HG03521 (cell line): ENCODE measurements around the gene TSHZ3.

Source experiments
- ATAC-seq: cut with Tn5 transposase; IDR thresholded peaks from one replicate; pipeline ENCODE4 v1.9.1; 2021; ENCODE audit warnings: mild to moderate bottlenecking, moderate library complexity; ENCODE audit not compliant: unreplicated experiment

Gene TSHZ3

DNA sequence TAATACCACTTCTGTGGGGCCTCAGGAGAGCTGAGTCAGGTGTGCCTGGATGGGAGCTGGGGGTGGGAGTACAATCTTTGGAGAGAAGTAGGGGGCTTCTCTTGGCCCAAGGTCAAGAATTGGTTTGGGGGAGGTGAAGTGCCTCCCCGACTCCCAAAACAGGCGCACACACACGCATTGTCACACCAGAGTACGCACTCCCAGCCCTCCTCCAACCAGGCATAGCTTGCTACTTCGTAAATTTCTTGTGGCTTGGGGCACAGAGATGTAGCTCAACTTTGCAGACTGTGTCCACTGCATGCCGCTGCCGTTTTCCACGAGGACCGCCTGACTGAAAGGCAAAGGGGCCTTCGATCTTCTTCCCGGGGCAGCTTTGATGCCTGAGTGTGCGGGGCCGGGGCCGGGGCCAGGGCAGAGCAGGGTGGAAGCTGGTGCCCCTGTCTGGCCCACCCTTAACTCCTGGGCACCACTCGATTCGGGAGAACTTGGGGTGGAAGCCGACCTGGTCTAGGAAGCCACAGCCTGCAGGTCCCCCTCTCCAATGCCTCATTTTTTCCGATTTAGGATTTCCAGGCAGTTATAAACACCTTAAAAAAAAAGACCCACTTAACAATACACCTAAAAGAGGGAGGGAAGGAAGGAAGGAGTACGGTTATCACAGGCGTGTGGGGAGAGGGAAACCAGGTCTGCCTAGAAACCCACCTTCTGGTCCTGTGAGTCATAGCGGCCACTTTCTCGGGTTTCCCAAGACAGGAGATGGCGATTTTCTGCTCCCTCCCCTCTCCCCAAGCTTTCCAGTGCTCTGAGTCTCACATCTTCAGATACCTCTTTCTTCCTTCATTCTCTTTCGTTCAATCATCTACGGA is 5.8 kb upstream of the TSHZ3 start:
- ATAC-seq: no peak

- ATAC-seq: no peak
These were observed 5.1 kb upstream of the TSHZ3 start for GRCh38 chr19:31354316-31354715.

DNA sequence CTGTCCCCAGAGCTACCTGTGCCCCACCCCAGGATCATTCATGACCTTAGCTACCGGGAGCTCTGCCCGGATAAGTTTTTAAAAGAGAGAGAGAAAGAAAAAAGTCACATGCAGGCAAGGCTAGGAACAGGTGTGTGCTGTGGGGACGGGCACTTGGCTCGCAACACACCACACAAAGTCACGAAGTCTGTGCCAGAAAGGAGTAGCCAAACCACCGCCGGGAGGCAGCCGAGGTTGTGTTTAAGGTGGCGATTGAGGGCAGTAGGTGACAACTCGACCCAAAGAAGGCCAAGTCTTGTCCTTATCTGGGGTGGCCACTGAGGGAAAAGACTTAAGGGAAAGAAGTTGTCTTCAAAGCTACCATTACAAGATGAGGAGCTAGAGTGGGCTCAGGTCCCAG is 4.6 kb upstream of the TSHZ3 start:
- ATAC-seq: no peak

GRCh38 chr19:31352782-31353651 is 3.8 kb upstream of the TSHZ3 start:
- no peak for ATAC-seq

DNA sequence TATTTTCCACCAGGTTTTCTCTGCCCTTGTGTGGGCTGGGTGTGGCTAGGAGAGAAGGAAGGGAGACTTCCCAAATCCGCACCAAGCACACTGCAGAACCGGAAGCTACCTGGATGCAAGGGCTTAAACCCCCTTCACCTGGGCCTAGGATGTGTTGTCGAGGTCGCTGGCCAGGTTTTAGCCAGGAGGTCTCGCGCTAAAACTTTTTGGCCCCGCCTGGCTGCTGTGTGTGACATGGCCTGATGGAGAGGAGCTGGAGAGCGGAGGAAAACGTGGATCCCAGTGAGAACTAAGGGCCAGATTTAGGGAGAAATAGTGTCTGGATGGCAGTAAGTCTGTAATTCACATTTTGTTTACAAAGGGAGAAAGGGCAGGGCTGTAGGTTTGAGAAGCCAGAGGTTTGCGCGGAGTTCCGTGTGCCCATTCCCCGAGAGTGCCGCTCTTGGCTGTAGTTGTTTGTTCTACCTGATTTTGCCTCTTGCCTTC is 3.1 kb upstream of the TSHZ3 start:
- no peak for ATAC-seq

GRCh38 chr19:31351855-31352195 is 2.6 kb upstream of the TSHZ3 start:
- no peak for ATAC-seq

GRCh38 chr19:31351056-31351854 is 2.0 kb upstream of the TSHZ3 start:
- no peak for ATAC-seq

- ATAC-seq: no peak
These were observed 1.4 kb upstream of the TSHZ3 start for GRCh38 chr19:31350693-31351055.

GRCh38 chr19:31350033-31350692 is 927 bp upstream of the TSHZ3 start:
- no peak for ATAC-seq

DNA sequence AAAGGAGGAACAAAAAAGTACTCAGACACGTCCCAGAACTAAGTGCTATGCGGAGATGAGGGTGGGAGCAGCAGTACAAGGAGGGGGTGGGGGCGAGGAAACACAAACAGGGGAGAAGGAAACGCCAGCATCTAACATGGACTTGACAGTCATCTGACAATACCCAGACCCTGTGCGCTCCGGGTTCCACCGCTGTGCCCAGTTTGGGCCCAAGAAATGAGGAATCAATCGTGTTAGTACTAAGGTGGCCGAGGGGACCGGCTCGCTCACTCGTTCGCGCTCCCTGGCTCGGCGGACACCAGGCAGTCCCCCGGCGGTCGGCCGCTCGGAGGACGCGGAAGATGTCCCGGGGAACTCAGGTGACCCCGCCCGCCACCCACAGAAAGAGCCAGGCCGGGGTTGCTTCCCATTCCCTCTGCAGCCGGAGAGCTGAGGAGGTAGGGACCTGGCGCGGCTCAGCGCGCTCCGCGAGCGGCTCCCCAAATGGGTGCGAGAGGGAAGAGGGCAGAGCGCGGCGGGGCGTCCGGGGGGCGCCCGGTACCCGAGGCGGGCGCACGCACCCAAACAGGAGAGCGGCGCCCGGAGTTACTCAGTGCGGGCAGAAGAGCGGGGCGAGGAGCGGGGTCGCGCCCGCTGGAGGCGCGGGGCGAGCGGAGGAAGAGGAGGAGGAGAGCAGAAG is 616 bp downstream of the TSHZ3 start:
- ATAC-seq: no peak

DNA sequence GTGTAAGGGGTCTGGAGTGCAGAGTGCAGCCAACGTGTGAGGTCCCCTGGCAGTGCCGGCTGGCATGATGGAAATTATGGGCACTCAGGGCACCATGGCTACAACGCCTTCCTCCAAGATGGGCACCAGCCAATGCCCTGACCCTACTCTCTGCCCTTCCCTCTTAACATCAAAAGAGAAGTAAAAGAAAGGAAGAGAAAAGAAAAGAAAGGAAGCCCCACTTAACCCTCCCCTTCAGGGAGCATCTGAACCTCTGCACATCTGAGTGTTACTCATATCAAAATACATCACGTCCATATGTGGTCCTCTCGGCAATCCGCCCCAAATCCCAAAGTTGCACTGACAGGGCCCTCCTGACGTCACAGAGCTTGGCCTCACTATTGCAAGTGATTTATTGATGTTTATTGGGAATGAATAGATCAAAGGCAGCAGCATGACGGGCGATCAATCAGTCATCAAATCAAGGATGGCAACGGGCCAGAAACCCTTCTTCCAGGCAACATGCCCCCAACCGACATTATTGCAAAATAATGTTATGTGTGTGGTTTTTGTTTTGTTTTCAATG is 1.3 kb downstream of the TSHZ3 start:
- ATAC-seq: no peak

DNA sequence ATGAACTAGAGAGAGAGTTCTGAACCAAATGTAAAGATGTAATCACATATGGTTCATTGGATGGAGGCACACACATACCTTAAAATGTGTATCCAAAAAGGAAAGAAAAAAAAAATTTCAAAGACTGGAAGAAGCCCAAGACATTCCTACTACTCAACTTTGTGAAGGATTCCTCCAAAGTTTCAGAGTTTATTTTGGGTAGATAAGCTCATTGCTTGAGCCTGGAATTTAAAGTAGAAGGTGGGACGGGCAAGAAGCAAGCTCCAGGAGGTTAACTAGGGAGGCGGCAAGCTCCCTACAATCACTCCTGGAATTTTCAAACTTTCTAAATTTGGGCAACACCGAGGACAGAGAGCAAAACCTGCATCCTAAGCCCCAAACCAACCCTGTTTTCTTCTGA is 1.9 kb downstream of the TSHZ3 start:
- ATAC-seq: no peak

DNA sequence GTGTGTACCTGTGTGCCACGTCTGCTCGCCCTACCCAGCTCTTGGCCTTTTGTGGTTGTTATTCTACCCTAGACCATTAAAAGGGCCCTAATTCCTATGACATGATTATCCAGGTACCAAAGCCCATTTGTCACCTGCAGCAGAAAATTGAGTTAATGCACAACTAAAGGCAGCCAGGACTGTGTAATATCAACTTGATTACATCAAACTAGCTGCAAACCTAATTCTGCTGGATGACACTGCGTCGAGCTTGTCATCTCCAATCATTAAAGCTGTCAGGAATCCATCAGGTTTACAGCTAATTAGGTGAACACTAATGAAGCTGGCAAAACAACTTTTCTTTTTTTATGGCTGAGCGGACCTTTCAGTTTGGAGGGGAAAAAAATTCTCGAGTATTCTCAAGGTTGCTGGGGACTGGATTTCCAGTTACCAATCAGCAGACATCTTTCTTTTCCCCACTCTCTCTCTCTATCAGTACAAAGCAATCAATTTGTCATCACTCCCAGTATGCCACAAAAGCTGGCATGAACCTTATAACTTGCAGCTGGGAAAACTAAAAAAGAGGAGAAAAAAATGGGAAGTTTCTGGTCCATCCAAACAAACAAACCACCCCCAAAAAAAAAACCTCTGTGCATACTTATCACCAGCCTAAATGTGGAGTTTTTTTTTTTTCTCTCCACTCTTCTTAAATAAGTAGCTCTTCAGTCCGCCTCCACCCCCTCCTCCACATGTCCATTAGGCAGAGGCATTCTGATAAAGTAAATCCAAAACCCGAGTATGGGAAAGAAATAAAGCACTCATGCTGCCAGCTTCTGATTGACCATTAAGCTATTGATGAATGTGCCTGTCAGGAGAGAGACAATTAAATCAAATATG is 2.8 kb downstream of the TSHZ3 start:
- no peak for ATAC-seq

DNA sequence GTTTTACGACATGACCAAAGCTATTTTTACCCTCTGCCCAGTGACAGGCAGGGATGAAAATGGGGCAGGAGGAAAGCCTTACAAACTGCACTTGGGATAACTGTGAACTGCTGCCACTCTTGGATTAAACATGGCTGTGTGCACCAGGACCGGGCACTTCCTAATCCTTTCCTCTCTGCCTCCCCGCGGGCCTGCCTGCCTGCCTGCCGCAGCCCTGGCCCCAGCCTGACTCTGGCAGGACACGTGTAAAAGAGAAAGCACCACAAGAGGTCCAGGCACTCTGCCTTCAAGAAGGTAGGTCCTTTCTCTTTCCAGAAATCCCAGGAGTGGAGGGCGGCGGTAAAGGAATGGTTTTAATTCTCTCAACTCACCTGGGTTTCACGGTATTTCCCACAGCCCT is 4.8 kb downstream of the TSHZ3 start:
- ATAC-seq: no peak

GRCh38 chr19:31342926-31343325 is 6.3 kb downstream of the TSHZ3 start:
- ATAC-seq: no peak

GRCh38 chr19:31340042-31341025 is 8.9 kb downstream of the TSHZ3 start:
- no peak for ATAC-seq

GRCh38 chr19:31339411-31339810 is 9.8 kb downstream of the TSHZ3 start:
- ATAC-seq: no peak
